ENCODE results near the gene ITGA1.
A peak's percentile ranks its signal among the peaks of the same experiment; 100 is the strongest.
"Not testable (repeated sequence)": the region's sequence is repeated elsewhere in the genome, so short reads cannot be mapped to it uniquely, and the experiment has no call there.

The ITGA1 gene

GRCh38 chr5:52787600-52788504 is at the start of gene ITGA1, which contains the start of gene PELO:
Gene ITGA1, plus strand, starts transcription at chr5:52787916. Its CDS starts 438 bp downstream, at chr5:52788354.
Gene PELO, plus strand, starts transcription at chr5:52787916. Its CDS starts 12,479 bp downstream, at chr5:52800395.
- peak; percentile 57 for TF ChIP-seq CTCF (IDR thresholded peaks at IDR 0.05; ENCODE audit: insufficient read depth, low read length, missing control alignments)
- ChIA-PET POLR2A (interaction anchor here (0.6 to 1.8 kb wide), 2 partner anchors 11 to 123 kb away, joined by 3 to 11 read pairs; no protein-coding TSS in a partner anchor), CTCF (interaction anchor here (1.0 to 2.1 kb wide), 12 partner anchors 9 to 308 kb away, joined by 3 to 13 read pairs (median 4); no protein-coding TSS in a partner anchor)
- DNase-seq (ENCODE audit: low read depth, low spot score) = no peak
- peak within 1 kb of the TSS; percentile 77 for H3K4me3 ChIP-seq (ENCODE audit: low read depth, low read length)

- POLR2A ChIA-PET = no interaction called here
- CTCF ChIA-PET = no interaction called here
- DNase-seq (ENCODE audit: low read depth, low spot score) = no peak
- no peak for TF ChIP-seq CTCF (IDR thresholded peaks at IDR 0.05; ENCODE audit: insufficient read depth, low read length, missing control alignments)
- H3K4me3 ChIP-seq (ENCODE audit: low read depth, low read length) = no peak overlapping the region
Observed at GRCh38 chr5:52738095-52738506, 49.6 kb upstream of the ITGA1 start.

GRCh38 chr5:52740007-52740406 is 47.7 kb upstream of the ITGA1 start:
- ChIA-PET CTCF (no interaction called here), POLR2A (no interaction called here)
- no peak overlapping the region for H3K4me3 ChIP-seq (ENCODE audit: low read depth, low read length)
- no peak for TF ChIP-seq CTCF (IDR thresholded peaks at IDR 0.05; ENCODE audit: insufficient read depth, low read length, missing control alignments)
- DNase-seq (ENCODE audit: low read depth, low spot score) = no peak

- CTCF ChIA-PET = no interaction called here
Observed at GRCh38 chr5:52743012-52743411, 44.7 kb upstream of the ITGA1 start.

GRCh38 chr5:52743529-52743928 is 44.2 kb upstream of the ITGA1 start:
- DNase-seq (ENCODE audit: low read depth, low spot score) = no peak
- H3K4me3 ChIP-seq (ENCODE audit: low read depth, low read length) = no peak overlapping the region
- CTCF ChIA-PET = no interaction called here
- POLR2A ChIA-PET = no interaction called here
- TF ChIP-seq CTCF (IDR thresholded peaks at IDR 0.05; ENCODE audit: insufficient read depth, low read length, missing control alignments) = no peak

More at GRCh38 chr5:52743012-52743411, 44.7 kb upstream of the ITGA1 start:
- no peak for TF ChIP-seq CTCF (IDR thresholded peaks at IDR 0.05; ENCODE audit: insufficient read depth, low read length, missing control alignments)
- POLR2A ChIA-PET = no interaction called here
- DNase-seq (ENCODE audit: low read depth, low spot score) = no peak
- no peak overlapping the region for H3K4me3 ChIP-seq (ENCODE audit: low read depth, low read length)

- ChIA-PET CTCF (no interaction called here), POLR2A (no interaction called here)
- no peak for TF ChIP-seq CTCF (IDR thresholded peaks at IDR 0.05; ENCODE audit: insufficient read depth, low read length, missing control alignments)
- no peak overlapping the region for H3K4me3 ChIP-seq (ENCODE audit: low read depth, low read length)
- DNase-seq (ENCODE audit: low read depth, low spot score) = no peak
Observed at GRCh38 chr5:52743970-52744369, 43.7 kb upstream of the ITGA1 start.

- DNase-seq (ENCODE audit: low read depth, low spot score); POLR2A ChIA-PET; H3K4me3 ChIP-seq (ENCODE audit: low read depth, low read length); CTCF ChIA-PET: not testable (repeated sequence)
Observed at GRCh38 chr5:52744867-52745458, 42.8 kb upstream of the ITGA1 start.
